Measurements from ENCODE around the gene HTR7.

- TF ChIP-seq CTCF (conservative IDR thresholded peaks at IDR 0.05; ENCODE audit: low read depth, low read length) (no peak), EZH2phosphoT487 (IDR thresholded peaks at IDR 0.05; ENCODE audit: borderline replicate concordance, low read length) (no peak)
Measured at GRCh38 chr10:90709727-90710126, 148.1 kb downstream of the HTR7 start.

Measured in PC-3 (cell line).